ENCODE data around the gene B4GALT3.

B4GALT3 gene

DNA sequence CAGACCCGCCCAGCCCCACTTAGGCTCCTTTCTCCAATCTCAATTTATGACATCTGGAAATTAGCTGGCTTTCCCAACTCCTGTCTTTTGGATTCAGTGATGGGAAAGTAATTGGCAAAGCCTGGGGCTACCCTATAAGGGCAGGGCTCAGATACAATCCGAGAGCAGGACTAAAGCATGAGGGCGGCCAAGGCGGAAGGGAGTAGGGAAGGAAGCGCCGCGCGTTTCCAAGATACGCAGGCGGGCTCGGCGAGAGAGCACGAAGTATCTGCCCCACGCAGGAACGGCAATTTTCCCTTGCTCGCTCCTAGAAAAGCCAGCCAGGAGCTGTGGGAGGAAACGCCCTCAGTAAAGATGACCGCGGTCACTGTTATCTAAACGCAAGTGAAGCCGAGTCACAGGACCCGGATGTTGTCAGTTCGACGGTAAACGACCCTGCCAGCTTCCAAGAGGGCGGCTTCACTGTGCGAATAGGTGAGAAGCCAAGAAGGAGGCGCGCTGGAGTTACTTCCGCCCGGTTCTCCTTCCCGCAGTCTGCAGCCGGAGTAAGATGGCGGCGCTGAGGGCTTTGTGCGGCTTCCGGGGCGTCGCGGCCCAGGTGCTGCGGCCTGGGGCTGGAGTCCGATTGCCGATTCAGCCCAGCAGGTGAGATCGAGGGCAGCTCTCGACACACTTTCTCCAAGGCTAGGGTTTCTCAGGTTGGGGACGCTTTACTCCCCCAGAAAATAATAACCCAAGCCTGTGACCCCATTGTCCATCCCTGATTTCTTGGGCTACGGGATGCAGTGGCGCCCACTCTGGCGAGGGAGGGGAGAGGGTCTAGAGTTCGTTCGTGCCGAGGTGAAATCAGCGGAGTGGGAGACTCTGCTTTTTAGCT lies 24.8 kb upstream of the B4GALT3 start, which contains the start of gene NDUFS2:
Gene NDUFS2, plus strand, starts transcription at position 532 of the 877 bp plus-strand sequence. Its CDS starts 19 bp downstream, at position 551.
- peak; percentile 92 for DNase-seq

DNA sequence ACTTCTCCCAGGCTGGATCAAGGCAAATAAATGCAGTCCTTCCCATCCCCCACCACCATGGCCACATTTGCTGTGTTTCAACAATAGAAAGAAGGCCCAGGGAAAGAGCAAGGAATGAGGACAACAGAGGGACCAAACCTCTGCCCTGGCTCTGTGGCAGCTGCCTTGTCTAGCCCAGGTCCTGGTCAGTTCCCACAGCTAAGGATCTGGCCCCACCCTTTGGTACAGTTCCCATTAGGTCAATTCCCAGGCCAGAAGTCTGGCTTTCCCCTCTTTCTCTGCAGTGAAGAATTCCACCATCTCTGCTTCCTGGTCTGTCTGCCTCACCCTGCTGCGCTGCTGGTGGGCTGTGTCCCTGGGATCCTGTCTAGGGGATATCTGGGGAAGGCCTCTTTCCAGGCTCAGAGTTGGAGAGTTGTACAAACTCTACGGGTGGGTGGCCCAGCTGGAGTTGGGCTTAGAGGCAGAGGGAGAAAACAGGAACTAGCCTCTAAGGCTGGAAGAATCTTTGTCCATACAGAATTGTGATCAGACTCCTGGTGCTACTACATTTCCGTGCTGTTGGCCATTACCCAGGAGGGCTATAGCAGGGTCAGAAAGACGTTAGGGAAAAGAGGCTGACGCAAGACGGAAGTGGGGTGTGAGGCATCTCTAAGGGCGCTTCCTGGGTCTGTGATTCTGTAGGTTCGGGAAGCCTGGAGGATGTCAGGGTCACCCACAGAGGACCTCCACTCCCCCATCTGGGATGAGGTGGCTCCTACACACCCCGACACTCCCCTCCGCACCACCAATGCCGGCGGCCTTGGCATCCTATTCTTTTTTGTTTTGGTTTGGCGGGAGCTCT lies 23.9 kb upstream of the B4GALT3 start:
- DNase-seq: no peak

DNA sequence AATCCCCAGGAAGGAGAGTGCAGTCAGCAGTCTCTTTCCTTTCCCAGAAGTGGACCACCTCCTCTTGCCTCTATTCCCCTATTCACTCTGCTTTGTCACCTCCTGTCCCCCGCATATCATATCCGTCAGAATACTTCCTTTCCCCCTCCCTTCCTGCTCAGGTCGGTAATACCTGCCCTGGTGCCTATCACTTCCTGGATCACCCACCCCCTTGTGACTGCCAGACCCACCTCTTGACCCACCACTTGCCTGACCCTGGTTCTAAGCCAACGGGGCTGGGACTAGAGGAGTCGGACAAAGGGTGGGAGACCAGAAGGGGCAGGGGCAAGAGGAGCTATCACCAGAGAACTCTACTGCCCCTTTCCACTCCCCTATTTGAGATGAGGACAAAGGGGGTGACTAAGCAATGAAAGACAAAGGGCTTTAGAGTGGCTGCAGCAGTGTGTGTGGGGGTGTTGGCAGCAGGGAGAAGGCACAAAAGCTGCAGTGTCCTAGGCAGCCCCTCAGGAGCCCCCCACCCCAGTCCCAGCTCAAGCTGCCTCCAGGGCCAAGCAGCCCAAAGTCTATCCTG lies 23.2 kb upstream of the B4GALT3 start:
- DNase-seq: no peak

DNA sequence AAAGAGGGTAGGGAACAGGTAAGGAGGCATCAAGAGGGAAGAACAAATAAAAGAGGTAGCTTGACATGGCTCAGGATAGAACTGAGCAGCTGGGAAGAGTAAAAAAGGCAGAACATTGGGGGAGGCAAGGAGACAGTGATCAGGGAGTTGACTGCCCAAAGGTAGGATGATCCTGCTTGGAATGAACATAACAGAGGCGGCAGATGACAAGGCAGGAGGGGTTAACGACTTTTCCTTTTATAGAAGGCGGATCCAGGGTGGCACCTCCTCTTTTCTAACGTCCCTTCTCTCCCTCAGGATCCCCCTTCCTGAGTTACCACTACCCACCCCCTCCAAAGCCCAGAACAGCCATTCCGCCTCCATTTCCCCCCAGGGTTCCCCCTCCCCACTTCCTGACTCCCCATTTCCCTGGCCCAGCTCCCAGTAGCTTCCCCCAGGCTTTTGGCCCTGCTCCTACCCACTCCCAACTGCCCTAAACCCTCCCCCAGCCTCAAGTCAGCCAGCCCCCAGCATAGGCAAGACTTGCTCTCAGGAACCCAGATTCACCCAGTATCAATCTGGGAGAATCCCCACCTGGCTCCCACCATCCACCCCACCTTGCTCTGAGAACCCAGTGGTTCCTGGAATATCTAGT lies 22.3 kb upstream of the B4GALT3 start:
- DNase-seq: no peak

DNA sequence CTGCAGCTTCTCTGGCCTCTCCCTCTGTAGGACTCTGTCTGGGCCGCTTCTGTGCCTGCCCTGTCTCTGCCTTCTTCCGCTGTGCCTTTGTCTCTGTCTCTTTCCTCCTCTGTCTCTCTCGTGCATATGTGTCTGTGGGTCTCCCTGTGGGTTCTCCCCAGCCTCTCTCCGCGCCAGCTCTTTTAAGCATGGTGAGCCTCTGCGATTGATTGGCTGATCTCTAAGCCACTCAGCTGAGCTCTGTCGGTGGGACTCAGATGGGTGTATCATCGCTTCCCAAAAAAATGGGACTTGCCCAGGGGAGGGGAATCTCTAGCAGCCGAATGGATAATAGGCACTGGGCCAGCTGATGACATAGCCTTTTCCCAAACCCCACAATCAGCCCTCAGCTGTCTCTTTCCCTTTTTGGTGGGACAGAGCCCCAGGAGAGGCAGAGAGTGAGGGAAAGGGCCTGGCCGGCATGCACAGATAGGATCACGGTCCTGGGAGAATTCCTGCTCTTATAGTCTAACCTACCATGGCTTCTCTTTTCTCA lies 21.7 kb upstream of the B4GALT3 start, which contains the start of gene ADAMTS4:
Gene ADAMTS4, minus strand, starts transcription at position 158 of the 535 bp plus-strand sequence. CDS start 427 bp downstream, outside the sequence.
- no peak for DNase-seq

DNA sequence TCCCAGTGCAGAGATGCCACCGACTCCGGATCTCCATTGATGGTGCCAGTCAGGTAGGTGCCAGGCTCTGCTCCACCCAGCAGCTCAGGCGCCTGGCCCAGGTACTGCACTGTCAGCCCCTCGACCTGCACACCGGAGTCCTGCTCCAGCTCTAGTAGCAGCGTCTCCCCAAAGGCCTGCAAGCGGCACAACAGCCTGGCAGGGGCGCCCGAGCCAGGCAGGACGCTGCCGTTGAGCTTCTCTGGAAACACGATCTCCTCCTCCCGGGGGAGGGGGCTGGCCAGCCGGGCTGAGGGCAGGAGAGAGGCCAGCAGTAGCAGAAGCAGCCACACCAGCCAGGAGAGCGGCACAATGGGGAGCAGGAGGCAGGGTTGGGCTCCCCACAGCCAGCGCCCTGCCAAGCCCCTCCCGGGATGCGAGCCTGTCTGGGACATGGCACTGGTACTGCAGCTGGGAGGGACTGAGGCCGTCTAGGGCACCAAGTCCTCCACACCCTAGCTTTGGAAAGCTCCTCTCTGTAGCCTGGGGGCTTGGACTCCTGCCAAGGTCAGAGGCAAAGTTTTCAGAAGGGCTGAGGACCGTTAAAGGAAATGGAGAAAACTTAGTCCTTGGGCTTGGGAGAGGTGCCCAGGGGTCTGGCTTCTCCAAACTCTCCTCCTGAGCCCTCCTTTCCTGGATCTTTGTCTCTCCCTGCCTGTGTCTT lies 21.0 kb upstream of the B4GALT3 start:
- no peak for DNase-seq

DNA sequence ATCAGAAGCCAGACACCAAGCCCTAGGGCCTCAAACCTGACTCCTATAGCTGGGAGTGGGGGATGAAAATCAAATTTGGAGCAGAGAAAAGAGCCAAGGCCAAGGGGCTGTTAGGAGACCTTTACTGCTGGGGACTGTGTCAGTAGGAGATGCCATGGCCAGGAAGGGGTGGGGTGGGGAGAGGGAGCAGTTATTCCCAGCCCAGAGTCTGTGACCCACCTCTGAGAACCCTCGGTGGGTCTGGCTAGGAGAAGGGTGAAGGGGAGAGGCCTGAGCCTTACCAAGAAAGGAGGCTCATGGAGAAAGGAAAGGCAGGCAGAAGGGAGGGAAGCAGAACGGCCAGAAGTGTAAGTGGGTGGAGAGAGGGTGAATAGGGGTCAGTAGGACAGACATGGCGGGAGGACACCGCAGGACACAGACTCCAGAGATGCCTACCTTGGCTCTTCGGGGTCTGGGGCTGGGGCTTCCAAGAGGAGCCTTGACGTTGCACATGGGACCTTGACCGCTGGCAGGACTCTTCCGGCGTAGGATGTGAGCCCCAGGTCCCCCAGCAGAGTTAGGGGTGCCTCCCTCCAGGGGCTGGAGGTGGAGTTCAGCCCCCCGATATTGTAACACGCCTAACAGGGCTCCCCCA lies 20.4 kb upstream of the B4GALT3 start:
- no peak for DNase-seq

DNA sequence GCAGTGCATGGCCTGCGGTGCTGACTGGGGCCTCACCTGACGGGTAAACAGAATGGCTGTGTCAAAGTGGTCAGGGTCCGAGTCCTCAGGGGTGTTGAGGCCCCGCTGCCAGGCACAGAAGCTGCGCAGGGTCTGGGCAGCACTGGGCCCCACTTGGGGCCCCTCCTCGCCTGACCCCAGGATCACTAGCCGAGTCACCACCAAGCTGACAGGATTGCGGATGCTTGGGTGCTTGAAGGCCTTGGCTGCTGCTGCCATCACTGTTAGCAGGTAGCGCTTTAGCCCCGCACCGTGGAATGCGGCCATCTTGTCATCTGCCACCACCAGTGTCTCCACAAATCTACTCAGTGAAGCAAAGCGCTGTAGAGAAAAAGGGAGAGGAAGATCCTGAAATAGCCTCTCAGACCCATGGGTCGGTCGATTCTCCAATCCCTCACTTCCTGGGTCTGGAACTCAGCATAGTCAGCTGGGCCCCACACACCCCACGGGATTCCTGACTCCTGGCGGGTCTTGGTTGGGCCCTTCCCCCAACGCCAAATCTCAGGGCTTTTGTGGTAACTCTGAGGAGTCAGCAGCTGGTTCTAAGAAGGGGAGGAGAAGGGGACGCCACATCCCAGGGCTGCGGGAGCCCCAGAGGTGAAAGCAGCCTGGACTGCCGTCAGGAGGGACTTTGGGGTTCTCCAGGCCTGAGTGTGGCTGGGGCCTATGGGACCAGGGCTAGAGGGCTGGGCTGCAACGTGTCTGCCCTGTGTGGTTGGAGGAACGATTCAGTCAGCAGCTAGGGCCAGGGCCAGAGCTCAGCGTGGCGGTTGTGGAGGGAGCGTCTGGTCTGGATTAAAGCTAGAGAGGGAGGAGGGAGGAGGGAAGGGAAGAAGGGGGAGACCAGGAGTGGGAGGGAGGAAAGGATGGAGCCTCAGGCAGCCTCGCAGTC lies 19.5 kb upstream of the B4GALT3 start:
- no peak for DNase-seq

DNA sequence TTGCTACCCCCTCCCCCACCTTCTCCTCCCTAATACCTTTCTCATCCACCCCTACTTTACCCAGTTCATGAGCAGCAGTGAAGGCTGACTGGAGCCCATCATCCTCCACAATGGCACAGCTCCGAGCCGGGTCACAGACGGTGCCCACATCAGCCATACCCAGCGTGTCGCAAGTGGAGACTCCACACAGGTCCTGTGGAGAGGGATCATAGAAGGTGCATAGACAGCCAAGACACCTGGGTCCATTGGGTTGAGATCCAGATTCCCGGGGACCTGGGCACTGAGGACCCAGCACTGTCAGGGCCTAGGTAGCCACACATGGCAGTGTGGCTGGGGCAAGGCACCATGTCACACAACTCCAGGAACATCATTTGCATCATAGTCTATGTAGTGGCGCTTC lies 18.8 kb upstream of the B4GALT3 start:
- DNase-seq: no peak

DNA sequence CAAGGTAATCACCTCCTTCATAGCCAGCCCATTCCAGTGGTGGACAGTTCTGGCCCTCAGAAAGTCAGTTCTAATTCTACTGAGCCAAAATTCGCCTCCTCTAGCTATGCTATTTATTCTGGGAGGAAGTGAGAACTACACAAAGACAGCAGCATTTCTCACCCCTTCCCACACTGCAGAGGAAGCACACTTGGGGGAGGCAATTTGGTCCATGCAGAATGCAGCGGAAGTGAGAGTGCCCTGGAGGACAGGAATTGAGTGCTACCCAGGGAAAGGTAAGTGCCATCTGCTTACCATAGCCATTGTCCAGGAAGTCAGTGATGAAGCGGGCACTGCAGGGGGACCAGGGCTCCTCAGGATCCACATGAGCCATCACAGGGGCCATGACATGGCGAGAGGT lies 17.9 kb upstream of the B4GALT3 start:
- DNase-seq: no peak

DNA sequence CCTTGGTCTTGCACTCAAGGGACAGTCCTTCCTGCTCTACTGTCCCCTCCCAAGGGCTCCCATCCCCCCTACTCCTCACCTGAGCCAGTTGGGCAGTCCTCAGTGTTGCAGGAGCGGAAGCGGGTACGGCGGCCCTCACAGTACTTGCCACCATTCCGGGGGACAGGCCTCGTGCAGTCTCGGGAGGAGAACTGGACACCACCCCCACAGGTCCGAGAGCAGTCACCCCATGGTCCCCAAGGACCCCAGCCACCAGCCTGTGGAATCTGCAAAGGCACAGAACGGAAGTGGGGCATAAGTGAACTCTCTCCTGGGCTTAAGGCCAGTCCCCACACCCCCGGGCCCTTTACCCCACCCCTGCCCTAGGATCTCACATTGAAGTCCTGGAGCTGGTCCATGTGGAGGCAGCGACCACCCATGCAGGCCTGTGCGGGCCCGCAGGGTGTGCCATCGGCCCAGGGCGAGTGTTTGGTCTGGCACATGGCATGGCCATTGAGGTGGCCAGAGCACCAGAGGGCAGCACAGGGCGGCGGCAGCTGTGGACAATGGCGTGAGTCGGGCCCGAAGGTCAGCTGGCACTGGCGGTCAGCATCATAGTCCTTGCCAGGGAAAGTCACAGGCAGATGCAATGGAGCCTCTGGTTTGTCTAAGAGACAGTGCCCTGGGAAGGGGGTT lies 16.4 kb upstream of the B4GALT3 start:
- DNase-seq: no peak

DNA sequence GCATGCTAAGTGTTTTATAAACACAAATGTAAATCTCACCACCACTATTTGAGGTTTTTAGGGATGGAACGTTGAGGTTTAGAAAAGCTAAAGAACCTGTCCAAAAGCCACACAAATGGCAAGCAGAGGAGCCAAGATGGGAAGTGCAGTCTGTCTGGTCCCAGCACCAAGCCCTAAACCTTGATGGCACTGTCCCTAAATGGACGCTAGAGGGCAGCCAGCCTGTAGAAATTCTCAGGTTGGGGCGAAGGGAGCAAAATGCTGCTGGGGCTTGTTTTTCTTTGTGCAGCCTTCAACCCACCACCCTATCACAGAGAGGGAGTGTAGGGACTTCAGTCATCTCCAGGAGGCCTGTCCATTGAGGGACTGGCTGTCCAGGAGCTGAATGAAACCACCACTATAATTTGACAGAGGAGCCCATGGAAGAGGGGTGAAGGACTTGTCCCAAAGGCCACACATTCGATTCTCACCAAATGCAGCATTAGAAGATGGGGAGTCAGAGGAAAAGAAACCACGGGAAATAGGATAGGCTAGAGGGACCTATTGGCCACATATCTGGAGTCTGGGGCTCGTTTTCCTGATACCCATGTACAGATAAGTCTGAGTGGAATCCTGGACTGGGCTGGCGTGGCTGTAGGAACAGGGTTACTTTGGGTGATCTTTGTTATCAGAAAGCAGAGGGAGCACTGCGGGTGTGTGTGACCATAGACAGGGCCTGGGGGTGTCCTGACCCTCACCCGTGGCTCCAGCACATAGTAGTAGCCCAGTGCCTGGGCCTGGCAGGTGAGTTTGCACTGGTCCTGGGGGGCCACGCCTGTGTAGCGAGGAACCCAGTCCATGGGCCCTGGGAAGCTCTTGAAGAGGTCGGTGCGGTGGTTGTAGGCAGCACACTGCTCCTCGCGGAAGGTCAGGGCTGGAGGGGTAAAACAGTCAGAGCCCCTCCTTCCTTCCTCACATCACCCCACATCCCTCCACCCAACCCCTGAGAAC lies 15.5 kb upstream of the B4GALT3 start:
- DNase-seq: peak; percentile 56

DNA sequence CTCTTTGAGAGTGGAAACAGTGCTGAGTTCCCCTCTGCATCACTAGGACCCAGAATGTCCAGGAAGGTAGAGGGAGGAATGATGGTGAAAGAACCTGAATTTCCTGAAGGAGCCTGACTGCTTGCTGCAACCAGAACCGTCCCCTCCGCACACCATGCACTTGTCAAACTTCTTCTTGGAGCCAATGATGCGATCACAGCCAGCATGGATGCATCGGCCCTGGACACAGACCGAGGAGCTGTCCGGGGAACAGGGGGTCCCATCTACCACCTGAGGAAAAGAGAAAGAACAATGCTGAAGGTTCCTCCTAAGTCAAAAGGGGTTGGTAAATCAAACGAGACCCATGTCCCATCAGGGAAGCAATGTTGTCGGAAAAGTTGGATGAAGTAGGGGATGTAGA lies 14.7 kb upstream of the B4GALT3 start:
- no peak for DNase-seq

DNA sequence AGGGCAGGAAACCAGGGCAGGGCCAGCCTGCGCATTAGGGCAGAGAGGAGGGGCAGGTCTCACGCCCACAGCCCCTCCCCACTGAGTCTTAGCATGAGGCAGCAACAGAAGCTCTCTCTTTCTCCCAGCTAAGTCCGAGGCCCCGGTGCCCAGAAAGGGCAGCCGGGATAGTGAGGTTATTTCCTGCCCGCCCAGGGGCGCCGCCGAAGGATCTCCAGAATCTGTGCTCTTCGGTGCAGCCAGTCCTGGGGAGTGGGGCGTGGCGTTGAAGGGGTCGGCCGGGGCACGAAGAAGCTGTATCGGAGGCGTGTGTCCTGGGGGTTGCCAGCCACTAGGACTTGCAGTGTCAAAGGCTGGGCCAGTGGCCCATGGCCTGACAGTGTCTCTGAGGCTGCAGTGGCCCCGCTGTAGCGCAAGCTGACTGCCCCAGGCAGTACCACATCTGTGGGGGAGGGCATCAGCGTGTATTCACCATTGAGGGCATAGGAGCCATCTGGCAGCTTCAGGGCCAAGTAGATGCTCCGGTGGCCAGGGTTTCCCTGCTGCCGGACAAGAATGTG lies 13.7 kb upstream of the B4GALT3 start:
- DNase-seq: no peak

DNA sequence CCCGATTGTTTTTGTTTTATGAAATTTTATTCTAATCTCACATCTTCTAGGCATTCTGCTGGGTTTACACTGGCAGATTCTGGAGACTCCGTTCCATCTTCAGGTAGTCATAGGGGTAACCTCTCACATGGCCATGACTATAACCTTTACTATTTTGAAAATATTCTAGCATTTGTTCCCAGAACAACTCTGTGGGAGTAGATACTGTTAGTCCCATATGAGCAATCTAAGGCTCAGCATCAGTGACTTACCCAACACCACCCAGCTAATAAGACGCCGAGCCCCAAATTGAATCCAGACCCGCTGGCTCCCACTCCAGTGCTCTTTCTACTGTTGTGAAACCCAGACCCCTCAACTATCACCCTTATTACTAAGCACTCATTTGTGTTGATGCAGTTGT lies 11.7 kb upstream of the B4GALT3 start:
- no peak for DNase-seq

DNA sequence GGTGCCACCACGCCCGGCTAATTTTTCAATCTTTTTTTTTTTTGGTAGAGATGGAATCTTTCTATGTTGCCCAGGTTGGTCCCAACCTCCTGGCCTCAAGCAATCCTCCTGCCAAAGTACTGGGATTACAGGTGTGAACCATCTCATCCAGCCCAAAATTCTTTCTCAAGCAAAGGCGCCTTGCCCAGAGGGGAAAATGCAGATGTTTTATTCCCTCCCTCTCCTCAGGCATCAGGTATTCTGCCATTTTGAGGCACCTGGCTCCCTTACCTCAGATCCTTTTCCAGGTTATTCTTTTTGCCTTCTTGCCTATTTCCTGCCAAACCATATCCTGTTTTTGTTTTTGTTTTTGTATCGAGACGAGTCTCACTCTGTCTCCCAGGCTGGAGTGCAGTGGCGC lies 11.1 kb upstream of the B4GALT3 start:
- DNase-seq: no peak

DNA sequence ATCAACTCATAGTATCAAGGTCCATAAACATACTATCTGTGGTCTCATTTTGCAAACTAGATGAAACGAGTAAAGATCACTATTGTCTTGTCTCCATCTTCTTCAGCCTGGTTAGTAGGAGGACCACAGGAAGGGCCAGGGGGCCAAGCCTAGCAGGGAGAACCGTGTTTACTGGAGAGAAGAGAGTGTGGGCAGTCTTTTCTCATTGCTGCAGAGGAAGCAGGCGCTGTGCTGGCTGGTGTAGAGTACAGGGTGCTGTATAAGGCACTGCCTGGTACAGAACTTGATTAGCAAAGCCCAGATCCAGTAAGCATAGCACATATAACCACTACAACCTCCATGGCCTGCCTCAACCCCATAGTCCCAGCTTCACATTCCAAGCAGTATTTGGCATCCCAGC lies 10.0 kb upstream of the B4GALT3 start:
- DNase-seq: no peak

DNA sequence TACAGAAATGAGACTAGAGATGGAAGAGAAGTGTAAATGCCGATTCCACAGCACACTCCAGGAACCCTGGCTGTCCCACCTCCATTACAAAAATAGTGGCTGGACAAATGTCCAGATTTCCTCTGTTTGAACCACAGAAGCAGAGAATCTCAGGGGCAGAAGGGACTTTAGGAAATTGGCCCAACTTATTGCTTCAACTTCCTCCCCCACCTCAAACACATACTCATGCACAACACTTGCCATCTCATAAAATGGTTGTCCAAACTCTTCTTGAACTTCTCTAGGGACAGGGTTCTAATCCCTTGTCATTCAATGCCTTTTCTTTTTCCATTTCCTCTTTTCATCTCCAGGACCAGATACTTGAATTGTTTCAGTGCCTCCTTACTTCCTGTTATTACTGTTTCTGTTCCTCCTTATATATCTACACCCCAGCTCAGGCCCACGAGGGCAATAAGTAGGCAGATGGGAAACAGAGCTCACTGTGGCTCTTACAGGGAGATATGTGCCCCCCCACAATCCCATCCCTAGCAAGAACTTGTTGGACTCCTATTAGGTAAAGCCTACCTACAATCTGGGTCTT lies 8.5 kb upstream of the B4GALT3 start:
- no peak for DNase-seq

Measured in stimulated activated CD4-positive, alpha-beta T cell treated with anti-CD3 and anti-CD28 coated beads, Interleukin-4, amount 100 ng/mL, for 1 hour (primary cell).